Mammary epithelial cell (primary cell): Measurements from ENCODE around the gene HUWE1.

Source experiments
- CTCF ChIP-seq, 2 donors: IDR thresholded peaks in 1 of 2; conservative IDR thresholded peaks in 1 of 2; 2 replicates each; pipeline ENCODE4 v1.5.1; 2011 to 2012; ENCODE audit warnings: inconsistent platforms in 2 of 2, low read length in 2 of 2, mild to moderate bottlenecking in 2 of 2, control low read depth in 1 of 2, low read depth in 1 of 2; ENCODE audit not compliant: insufficient read depth in 1 of 2; ENCODE audit errors: extremely low read depth in 1 of 2
- EZH2 ChIP-seq: IDR thresholded peaks from 2 replicates; pipeline ENCODE4 v1.6.1; 2012; ENCODE audit warnings: low read length, inconsistent platforms, borderline replicate concordance

- TF ChIP-seq CTCF (conservative IDR thresholded peaks at IDR 0.05 in 1 of 2, IDR thresholded peaks at IDR 0.05 in 1 of 2; ENCODE audit: extremely low read depth in 1 of 2, insufficient read depth in 1 of 2, low read depth in 1 of 2, low read length in 2 of 2) (no peak), EZH2 (no peak)
Measured at GRCh38 chrX:53599781-53600396, 86.6 kb downstream of the HUWE1 start.
